PC-3 (cell line): Measurements from ENCODE around the gene NRIP1. TPM values are rescaled to one million over a fixed set of nuclear protein-coding genes. Genes with fewer than 3 reads are reported as not detected.
A peak's percentile ranks its signal among the peaks of the same experiment; 100 is the strongest.

Source experiments
- ATAC-seq: fragments of 200-7000 bp; cut with Tn5 transposase; 2 replicates; pipeline ENCODE4 v1.9.1; 2020; ENCODE audit warnings: mild to moderate bottlenecking, moderate library complexity
- BruUV-seq: library from RNA; stranded (reverse); fragments of 400-500 nt; replicated peaks from 2 replicates; lab custom pipeline; 2021; lab: Mats Ljungman, UMichigan
- CTCF ChIA-PET: fragments of 300-600 bp; sonication (Branson Sonifier 250); formaldehyde crosslinking; loops from one replicate; lab custom pipeline; 2022; ENCODE audit warnings: antibody characterized with exemption; lab: Charles Lee
- POLR2A ChIA-PET: fragments of 300-600 bp; sonication (Branson Sonifier 250); formaldehyde crosslinking; loops from one replicate; lab custom pipeline; 2022; ENCODE audit warnings: antibody characterized with exemption; ENCODE audit not compliant: unreplicated experiment; lab: Charles Lee
- DNase-seq: peaks from one replicate; pipeline ENCODE4 v3.0.0-alpha.2; 2015
- H2AFZ ChIP-seq: fragments of 300-600 bp; sonication (generic); 2 replicates; pipeline ENCODE4 v1.6.0; 2016; ENCODE audit warnings: antibody characterized with exemption, low read length
- H3F3A ChIP-seq: fragments of 300-600 bp; sonication (generic); one replicate; pipeline ENCODE4 v1.6.0; 2017; ENCODE audit warnings: antibody characterized with exemption, low read length, control low read depth, mild to moderate bottlenecking; ENCODE audit not compliant: unreplicated experiment
- H3K27ac ChIP-seq: fragments of 300-600 bp; sonication (generic); 2 replicates; pipeline ENCODE4 v1.5.1; 2016; ENCODE audit warnings: mild to moderate bottlenecking, low read length
- H3K27me3 ChIP-seq: fragments of 300-600 bp; sonication (generic); 2 replicates; pipeline ENCODE4 v1.6.1; 2016; ENCODE audit warnings: low read length, mixed read lengths
- H3K36me3 ChIP-seq: fragments of 300-600 bp; sonication (generic); 2 replicates; pipeline ENCODE4 v1.6.1; 2016; ENCODE audit warnings: low read depth, mixed run types, low read length, mixed read lengths
- H3K4me1 ChIP-seq: fragments of 300-600 bp; sonication (generic); 2 replicates; pipeline ENCODE4 v1.5.1; 2016; ENCODE audit warnings: low read length; ENCODE audit not compliant: insufficient read depth
- H3K4me2 ChIP-seq: fragments of 300-600 bp; sonication (generic); 2 replicates; pipeline ENCODE4 v1.6.0; 2016; ENCODE audit warnings: low read length
- H3K4me3 ChIP-seq: fragments of 300-600 bp; sonication (generic); 2 replicates; pipeline ENCODE4 v1.5.1; 2016; ENCODE audit warnings: mild to moderate bottlenecking, low read length, mixed read lengths
- H3K79me2 ChIP-seq: fragments of 300-600 bp; sonication (generic); 2 replicates; pipeline ENCODE4 v1.6.1; 2017; ENCODE audit warnings: low read length, mixed read lengths
- H3K9ac ChIP-seq: fragments of 300-600 bp; sonication (generic); 2 replicates; pipeline ENCODE4 v1.6.0; 2016; ENCODE audit warnings: mild to moderate bottlenecking, low read length
- H3K9me2 ChIP-seq: fragments of 300-600 bp; sonication (generic); replicated peaks from 2 replicates; pipeline ENCODE4 v1.6.1; 2016; ENCODE audit warnings: mixed run types, low read length, mixed read lengths
- H3K9me3 ChIP-seq: fragments of 300-600 bp; sonication (generic); 2 replicates; pipeline ENCODE4 v1.6.1; 2016; ENCODE audit warnings: low read length, mixed read lengths
- H4K20me1 ChIP-seq: fragments of 300-600 bp; sonication (generic); 2 replicates; pipeline ENCODE4 v1.6.1; 2016; ENCODE audit warnings: low read length, mixed read lengths
- CTCF ChIP-seq: fragments of 300-600 bp; sonication (generic); conservative IDR thresholded peaks from 2 replicates; pipeline ENCODE4 v1.5.1; 2017; ENCODE audit warnings: antibody characterized with exemption, low read depth, mild to moderate bottlenecking, low read length
- EZH2 ChIP-seq: fragments of 300-600 bp; sonication (generic); IDR thresholded peaks from one replicate; pipeline ENCODE4 v1.6.1; 2017; ENCODE audit warnings: antibody characterized with exemption, mild to moderate bottlenecking, low read length; ENCODE audit not compliant: unreplicated experiment
- EZH2phosphoT487 ChIP-seq: fragments of 300-600 bp; sonication (generic); IDR thresholded peaks from 2 replicates; pipeline ENCODE4 v1.6.1; 2018; ENCODE audit warnings: mild to moderate bottlenecking, antibody characterized with exemption, low read length, borderline replicate concordance
- intact Hi-C: fragments of 100-400 bp; cut with micrococcal nuclease; formaldehyde crosslinking; loops from 2 replicates; pipeline ENCODE4 v1.9.0; 2023
- total RNA-seq: library from RNA; depleted of rRNA; stranded (reverse); fragments of >200 nt; gene quantifications from 2 replicates; pipeline ENCODE4 v1.2.3, GENCODE V29; 2014

NRIP1 gene
- total RNA-seq, 1 experiment from 2014 or later = 69.2 TPM

GRCh38 chr21:15051644-15052458 lies 12.9 kb downstream of the NRIP1 start:
- peaks cover 100% of the 10 kb centered on the region for H3K79me2 ChIP-seq
- peaks cover under 1% of the 10 kb centered on the region; the same call in 1 of the 2 replicates for H3K36me3 ChIP-seq
- H3K4me1 ChIP-seq = peaks cover 58% of the 10 kb centered on the region
- DNase-seq (peak; percentile 61), ATAC-seq (peak; percentile 43)
- H2AFZ ChIP-seq = peak overlapping the region; percentile 18; the same call in 1 of the 2 replicates
- ChIA-PET POLR2A (interaction anchor here (0.5 kb wide), 1 partner anchor 108 kb away, joined by 3 read pairs; no protein-coding TSS in a partner anchor), CTCF (no interaction called here)
- H3K4me2 ChIP-seq = peak overlapping the region; percentile 83
- H3K9me2 ChIP-seq = no peaks in the 10 kb centered on the region
- TF ChIP-seq EZH2 (no peak), EZH2phosphoT487 (no peak), CTCF (no peak)
- BruUV-seq = no TSS peak
- H3K4me3 ChIP-seq = peak overlapping the region; percentile 59
- H4K20me1 ChIP-seq = peaks cover 73% of the 10 kb centered on the region
- H3K9me3 ChIP-seq = no peaks in the 10 kb centered on the region
- no peaks in the 10 kb centered on the region for H3K27me3 ChIP-seq
- H3K9ac ChIP-seq = peak overlapping the region; percentile 39
- no peaks in the 10 kb centered on the region for H3F3A ChIP-seq
- intact Hi-C loops = loop anchor here (2.0 to 10.0 kb wide), 4 partner anchors 95 to 683 kb away; no protein-coding TSS in a partner anchor
- H3K27ac ChIP-seq = peak overlapping the region; percentile 36

GRCh38 chr21:15050568-15051377 lies 14.0 kb downstream of the NRIP1 start:
- no peak overlapping the region for H3K4me3 ChIP-seq
- DNase-seq (no peak), ATAC-seq (no peak)
- TF ChIP-seq CTCF = no peak
- no peak for TF ChIP-seq EZH2phosphoT487
- no peak for TF ChIP-seq EZH2
- ChIA-PET POLR2A (no interaction called here), CTCF (no interaction called here)
- no peaks in the 10 kb centered on the region for H3F3A ChIP-seq
- H2AFZ ChIP-seq = no peak overlapping the region
- no peak overlapping the region; the same call in 1 of the 2 replicates for H3K4me2 ChIP-seq
- no TSS peak for BruUV-seq
- H3K4me1 ChIP-seq = peaks cover 51% of the 10 kb centered on the region
- no peak overlapping the region for H3K27ac ChIP-seq
- no peaks in the 10 kb centered on the region for H3K9me2 ChIP-seq
- peaks cover 100% of the 10 kb centered on the region for H3K79me2 ChIP-seq
- peaks cover 9% of the 10 kb centered on the region; the same call in 1 of the 2 replicates for H3K36me3 ChIP-seq
- intact Hi-C loops = loop anchor here (5.0 to 10.0 kb wide), 3 partner anchors 93 to 684 kb away; no protein-coding TSS in a partner anchor
- H3K9me3 ChIP-seq = no peaks in the 10 kb centered on the region
- H3K27me3 ChIP-seq = no peaks in the 10 kb centered on the region
- H4K20me1 ChIP-seq = peaks cover 80% of the 10 kb centered on the region
- H3K9ac ChIP-seq = no peak overlapping the region
